ENCODE measurements around the gene FDX2. TPM values are rescaled to one million over a fixed set of nuclear protein-coding genes. Genes with fewer than 3 reads are reported as not detected.

Gene FDX2
- total and polyA plus RNA-seq, 2 of the 13 experiments (the other 11 are each of a cell fraction or from before 2014, with no cell fraction given), result 21.0 to 24.7 TPM

- TF ChIP-seq ZNF501 (CRISPR knock-in tag; IDR thresholded peaks at IDR 0.05) (no peak), HNF1A (IDR thresholded peaks at IDR 0.05; ENCODE audit: low read depth) (no peak), HNF1A (CRISPR knock-in tag; IDR thresholded peaks at IDR 0.05; ENCODE audit: borderline replicate concordance) (no peak; the same call in 1 of the 2 replicates), ZNF496 (CRISPR knock-in tag; IDR thresholded peaks at IDR 0.05; ENCODE audit: insufficient replicate concordance) (no peak), ZNF768 (CRISPR knock-in tag; IDR thresholded peaks at IDR 0.05) (peak; percentile 91), ZBTB21 (CRISPR knock-in tag; IDR thresholded peaks at IDR 0.05) (no peak), HDAC1 (CRISPR knock-in tag; IDR thresholded peaks at IDR 0.05) (no peak; the same call in 1 of the 2 replicates), ZSCAN30 (CRISPR knock-in tag; IDR thresholded peaks at IDR 0.05) (no peak), ZSCAN29 (CRISPR knock-in tag; conservative IDR thresholded peaks at IDR 0.05) (peak; percentile 50; the same call in 1 of the 2 replicates), DNMT1 (CRISPR knock-in tag; IDR thresholded peaks at IDR 0.05) (no peak), ZNF644 (CRISPR knock-in tag; IDR thresholded peaks at IDR 0.05; ENCODE audit: low read depth) (no peak), ZNF562 (CRISPR knock-in tag; IDR thresholded peaks at IDR 0.05; ENCODE audit: borderline replicate concordance) (no peak), ZNF138 (CRISPR knock-in tag; IDR thresholded peaks at IDR 0.05; ENCODE audit: low read depth) (no peak), SP140L (CRISPR knock-in tag; IDR thresholded peaks at IDR 0.05; ENCODE audit: borderline replicate concordance) (no peak), KDM6A (CRISPR knock-in tag; IDR thresholded peaks at IDR 0.05; ENCODE audit: low read depth) (no peak), MXD3 (CRISPR knock-in tag; IDR thresholded peaks at IDR 0.05) (no peak), TEAD3 (CRISPR knock-in tag; optimal IDR thresholded peaks at IDR 0.05; ENCODE audit: borderline replicate concordance) (peak; percentile 19), IKZF4 (CRISPR knock-in tag; IDR thresholded peaks at IDR 0.05; ENCODE audit: borderline replicate concordance, low read depth, not compliant biosample characterization) (no peak), HOXA5 (CRISPR knock-in tag; IDR thresholded peaks at IDR 0.05) (peak; percentile 55; the same call in 1 of the 2 replicates), HBP1 (CRISPR knock-in tag; IDR thresholded peaks at IDR 0.05; ENCODE audit: low read depth) (no peak), ZNF816 (CRISPR knock-in tag; IDR thresholded peaks at IDR 0.05; ENCODE audit: borderline replicate concordance) (0 out of 2 replicates have a peak, but pooled peaks have one; percentile 36), PHF21A (CRISPR knock-in tag; IDR thresholded peaks at IDR 0.05) (peak; percentile 65; the same call in 1 of the 2 replicates), RORA (CRISPR knock-in tag; IDR thresholded peaks at IDR 0.05) (no peak), NR2F2 (IDR thresholded peaks at IDR 0.05; ENCODE audit: borderline replicate concordance, low read depth) (no peak), ZNF33A (CRISPR knock-in tag; IDR thresholded peaks at IDR 0.05; ENCODE audit: borderline replicate concordance) (no peak)
These were observed 28.7 kb downstream of the FDX2 start, which contains the start of gene ICAM4 (continued) for GRCh38 chr19:10286803-10287737.
